Measurements from ENCODE around the gene DKKL1. TPM values are rescaled to one million over a fixed set of nuclear protein-coding genes. Genes with fewer than 3 reads are reported as not detected.
A peak's percentile ranks its signal among the peaks of the same experiment; 100 is the strongest.
"Not testable (repeated sequence)": the region's sequence is repeated elsewhere in the genome, so short reads cannot be mapped to it uniquely, and the experiment has no call there.

DKKL1 gene
- total and polyA plus RNA-seq, 2 of the 4 experiments (the other 2 are of a cell fraction), result 0.67 TPM; not detected in 1

DNA sequence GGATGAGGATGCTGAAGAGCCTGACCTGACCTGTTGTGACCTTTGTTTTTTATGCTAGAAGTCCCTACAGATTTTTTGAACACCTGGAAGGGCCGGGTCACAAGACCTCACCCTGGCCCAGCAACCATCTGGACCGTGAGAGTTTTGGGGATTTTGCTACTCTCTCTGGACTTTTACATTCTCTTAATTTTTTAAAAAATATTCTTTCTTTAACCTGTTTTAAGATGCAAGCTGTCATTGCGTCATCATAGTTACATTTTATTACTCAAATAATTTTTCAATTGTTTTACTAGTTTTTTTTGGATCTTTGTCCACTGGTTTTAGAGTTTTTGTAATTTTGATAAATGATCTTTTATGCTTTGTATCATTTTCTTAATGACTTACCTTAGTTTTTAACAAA lies 7.5 kb downstream of the DKKL1 start:
- H3K27me3 ChIP-seq (ENCODE audit: control insufficient read depth, insufficient read depth, low read length), result peaks cover 10% of the 10 kb centered on the region
- no peak overlapping the region for H2AFZ ChIP-seq (replicated peaks; ENCODE audit: low read length, poor library complexity)
- H3K9me1 ChIP-seq (ENCODE audit: insufficient read depth, low read length), result no peaks in the 10 kb centered on the region
- ChIA-PET CTCF (no interaction called here), POLR2A (ENCODE audit: unreplicated experiment) (no interaction called here)
- H3K4me3 ChIP-seq (ENCODE audit: insufficient read depth, low read depth, low read length), result no peak overlapping the region
- no CpG with 5 or more reads among the region's 3 CpGs for WGBS, 2 experiments (ENCODE audit: extremely low coverage in 2 of 2, insufficient read length in 1 of 2)
- H2BK20ac ChIP-seq (ENCODE audit: low read depth, low read length), result no peak overlapping the region
- H3K4ac ChIP-seq (ENCODE audit: low read depth, low read length), result no peak overlapping the region
- no peak overlapping the region for H2AK5ac ChIP-seq (ENCODE audit: low read depth, low read length)
- no peak overlapping the region for H3K9ac ChIP-seq (ENCODE audit: low read depth, low read length)
- H2BK15ac ChIP-seq (ENCODE audit: low read depth, low read length), result no peak overlapping the region
- H3K79me1 ChIP-seq (ENCODE audit: low read depth in 1 of 2, low read length in 2 of 2), result no peaks in the 10 kb centered on the region
- ATAC-seq (ENCODE audit: low read depth) (no peak), DNase-seq (no peak)
- no peak overlapping the region for H2AK9ac ChIP-seq (replicated peaks; ENCODE audit: low read depth, low read length, poor library complexity)
- H3K9me3 ChIP-seq (ENCODE audit: control insufficient read depth, insufficient read depth, low read length), result peaks cover 26% of the 10 kb centered on the region
- H4K8ac ChIP-seq (ENCODE audit: low read depth in 2 of 2, low read length in 2 of 2), result no peak overlapping the region
- H3K56ac ChIP-seq (ENCODE audit: extremely low read depth, insufficient read depth, low read length), result no peak overlapping the region
- no peak overlapping the region for H3K23ac ChIP-seq (ENCODE audit: low read depth, low read length)
- no peak overlapping the region for H3K14ac ChIP-seq (replicated peaks; ENCODE audit: low read depth, low read length)
- H3K27ac ChIP-seq (ENCODE audit: insufficient read depth, low read length), result no peak overlapping the region
- in situ Hi-C loops (cut with MboI; ENCODE audit: low sequenced_read_pairs) (no loop called here), dilution Hi-C loops (cut with HindIII; ENCODE audit: low sequenced_read_pairs, unreplicated experiment) (no loop called here), intact Hi-C loops (cut with micrococcal nuclease) (no loop called here)
- H3K36me3 ChIP-seq (ENCODE audit: control insufficient read depth, insufficient read depth, low read length), result no peaks in the 10 kb centered on the region
- TF ChIP-seq MAFK (IDR thresholded peaks at IDR 0.05; ENCODE audit: low read depth, low read length) (no peak), CEBPB (IDR thresholded peaks at IDR 0.05; ENCODE audit: low read depth, low read length) (peak; percentile 47; the same call in 1 of the 2 replicates)
- no peak overlapping the region for H2BK5ac ChIP-seq (ENCODE audit: low read depth, low read length, poor library complexity, severe bottlenecking)
- no peaks in the 10 kb centered on the region for H3K4me1 ChIP-seq (ENCODE audit: control insufficient read depth, insufficient read depth, low read length)
- no peaks in the 10 kb centered on the region for H4K20me1 ChIP-seq (ENCODE audit: insufficient read depth, low read length)
- H4K5ac ChIP-seq (ENCODE audit: low read depth, low read length), result no peak overlapping the region
- H3K18ac ChIP-seq (ENCODE audit: low read depth, low read length), result no peak overlapping the region
- H3K4me2 ChIP-seq (ENCODE audit: low read depth, low read length), result no peak overlapping the region
- H2BK120ac ChIP-seq (ENCODE audit: low read depth, low read length), result no peak overlapping the region
- H4K91ac ChIP-seq (ENCODE audit: insufficient read depth, low read depth, low read length), result no peak overlapping the region
- BruUV-seq (replicated peaks), result no TSS peak

DNA sequence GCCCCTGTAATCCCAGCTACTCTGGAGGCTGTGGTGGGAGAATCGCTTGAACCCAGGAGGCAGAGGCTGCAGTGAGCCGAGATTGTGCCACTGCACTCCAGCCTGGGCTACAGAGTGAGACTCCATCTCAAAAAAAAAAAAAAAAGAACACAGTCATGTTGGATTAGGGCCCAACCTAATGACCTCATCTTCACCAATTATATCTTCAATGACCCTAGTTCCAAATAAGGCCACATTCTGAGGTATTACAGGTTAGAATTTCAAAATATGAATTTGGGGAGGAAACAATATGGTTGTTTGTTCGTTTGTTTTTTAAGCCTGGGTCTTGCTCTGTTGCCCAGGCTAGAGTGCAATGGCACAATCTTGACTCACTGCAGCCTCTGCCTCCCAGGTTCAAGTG lies 9.5 kb downstream of the DKKL1 start:
- CTCF ChIA-PET, result interaction anchor here (0.6 kb wide), 1 partner anchor 45 kb away, joined by 3 read pairs; no protein-coding TSS in a partner anchor
- 29% methylated on average over 1 of the region's 3 CpGs; no CpG with 5 or more reads in 1 of the 2 experiments for WGBS, 2 experiments (ENCODE audit: extremely low coverage in 2 of 2, insufficient read length in 1 of 2)

More for the DNA sequence above, 9.5 kb downstream of the DKKL1 start:
- H3K36me3 ChIP-seq (ENCODE audit: control insufficient read depth, insufficient read depth, low read length); dilution Hi-C loops (cut with HindIII; ENCODE audit: low sequenced_read_pairs, unreplicated experiment); H3K9me1 ChIP-seq (ENCODE audit: insufficient read depth, low read length); ATAC-seq (ENCODE audit: low read depth); H2BK15ac ChIP-seq (ENCODE audit: low read depth, low read length); H4K5ac ChIP-seq (ENCODE audit: low read depth, low read length); H2BK120ac ChIP-seq (ENCODE audit: low read depth, low read length); H2BK5ac ChIP-seq (ENCODE audit: low read depth, low read length, poor library complexity, severe bottlenecking); H2AK9ac ChIP-seq (replicated peaks; ENCODE audit: low read depth, low read length, poor library complexity); in situ Hi-C loops (cut with MboI; ENCODE audit: low sequenced_read_pairs); H3K79me1 ChIP-seq (ENCODE audit: low read depth in 1 of 2, low read length in 2 of 2); H3K4me3 ChIP-seq (ENCODE audit: insufficient read depth, low read depth, low read length); H4K20me1 ChIP-seq (ENCODE audit: insufficient read depth, low read length); H3K23ac ChIP-seq (ENCODE audit: low read depth, low read length); H3K4ac ChIP-seq (ENCODE audit: low read depth, low read length); H4K91ac ChIP-seq (ENCODE audit: insufficient read depth, low read depth, low read length); H4K8ac ChIP-seq (ENCODE audit: low read depth in 2 of 2, low read length in 2 of 2); H3K4me1 ChIP-seq (ENCODE audit: control insufficient read depth, insufficient read depth, low read length); H2BK20ac ChIP-seq (ENCODE audit: low read depth, low read length); H2AK5ac ChIP-seq (ENCODE audit: low read depth, low read length); H2AFZ ChIP-seq (replicated peaks; ENCODE audit: low read length, poor library complexity); H3K9ac ChIP-seq (ENCODE audit: low read depth, low read length); DNase-seq; H3K18ac ChIP-seq (ENCODE audit: low read depth, low read length); H3K4me2 ChIP-seq (ENCODE audit: low read depth, low read length); H3K14ac ChIP-seq (replicated peaks; ENCODE audit: low read depth, low read length); H3K56ac ChIP-seq (ENCODE audit: extremely low read depth, insufficient read depth, low read length); H3K27ac ChIP-seq (ENCODE audit: insufficient read depth, low read length); POLR2A ChIA-PET (ENCODE audit: unreplicated experiment); BruUV-seq (replicated peaks); intact Hi-C loops (cut with micrococcal nuclease): not testable (repeated sequence)
- peaks cover 26% of the 10 kb centered on the region for H3K9me3 ChIP-seq (ENCODE audit: control insufficient read depth, insufficient read depth, low read length)
- H3K27me3 ChIP-seq (ENCODE audit: control insufficient read depth, insufficient read depth, low read length), result peaks cover 13% of the 10 kb centered on the region
